T follicular helper cell (primary cell): ENCODE measurements around the gene LYRM7.
"Not testable (repeated sequence)": the region's sequence is repeated elsewhere in the genome, so short reads cannot be mapped to it uniquely, and the experiment has no call there.

Source experiments
- DNase-seq: peaks from one replicate; pipeline ENCODE4 v3.0.0-alpha.2; 2020; ENCODE audit warnings: low read depth
- total RNA-seq, 2 experiments: gene quantifications; one replicate each; lab custom pipeline; 2026; lab: John Stamatoyannopoulos, UW

The LYRM7 gene
- 36.6 to 37.2 reads per million in 2 experiments for total RNA-seq

GRCh38 chr5:131170540-131171275, at the start of gene LYRM7:
Gene LYRM7 (plus strand): TSS chr5:131170944. CDS start chr5:131171021, 77 bp downstream.
- DNase-seq = peak; percentile 95

- not testable (repeated sequence) for DNase-seq
Observed at GRCh38 chr5:131127244-131127643, 43.5 kb upstream of the LYRM7 start.

- DNase-seq = no peak
Observed at GRCh38 chr5:131129306-131129705, 41.4 kb upstream of the LYRM7 start.

- not testable (repeated sequence) for DNase-seq
Observed at GRCh38 chr5:131133091-131133490, 37.7 kb upstream of the LYRM7 start.

GRCh38 chr5:131138406-131138805, 32.3 kb upstream of the LYRM7 start:
- peak; percentile 3 for DNase-seq

- DNase-seq = no peak
Observed at GRCh38 chr5:131139321-131139720, 31.4 kb upstream of the LYRM7 start.

- DNase-seq = no peak
Observed at GRCh38 chr5:131142970-131143617, 27.6 kb upstream of the LYRM7 start.

- DNase-seq = no peak
Observed at GRCh38 chr5:131147258-131147657, 23.5 kb upstream of the LYRM7 start.

- DNase-seq = no peak
Observed at GRCh38 chr5:131148835-131149234, 21.9 kb upstream of the LYRM7 start.

- no peak for DNase-seq
Observed at GRCh38 chr5:131150408-131150807, 20.3 kb upstream of the LYRM7 start.

GRCh38 chr5:131151216-131151615, 19.5 kb upstream of the LYRM7 start:
- DNase-seq = no peak

GRCh38 chr5:131156385-131156784, 14.4 kb upstream of the LYRM7 start:
- DNase-seq = no peak

- no peak for DNase-seq
Observed at GRCh38 chr5:131156957-131157356, 13.8 kb upstream of the LYRM7 start.

- no peak for DNase-seq
Observed at GRCh38 chr5:131160134-131160533, 10.6 kb upstream of the LYRM7 start.

GRCh38 chr5:131163276-131164119, 7.2 kb upstream of the LYRM7 start:
- no peak for DNase-seq

- DNase-seq = peak; percentile 48
Observed at GRCh38 chr5:131164191-131165118, 6.3 kb upstream of the LYRM7 start.

GRCh38 chr5:131165119-131165727, 5.5 kb upstream of the LYRM7 start, which contains the start of gene HINT1:
Gene HINT1 (minus strand): TSS chr5:131165256. CDS start chr5:131165205, 51 bp downstream.
- DNase-seq = peak; percentile 87

- DNase-seq = no peak
Observed at GRCh38 chr5:131167615-131168014, 3.1 kb upstream of the LYRM7 start.

GRCh38 chr5:131169810-131170539, 769 bp upstream of the LYRM7 start:
- DNase-seq = no peak

- DNase-seq = no peak
Observed at GRCh38 chr5:131171276-131171810, 599 bp downstream of the LYRM7 start.
